HAP-1 (cell line): Measurements from ENCODE around the gene KLHL22.
"Not testable (repeated sequence)": the region's sequence is repeated elsewhere in the genome, so short reads cannot be mapped to it uniquely, and the experiment has no call there.

ENCODE experiments used
- DNase-seq, 2 experiments: peaks; one replicate each; pipeline ENCODE4 v3.0.0-alpha.2; 2016 to 2020; ENCODE audit warnings: low spot score in 2 of 2
- H3K27me3 ChIP-seq: fragments of 250-450 bp; sonication (Bioruptor Pico); 2 replicates; pipeline ENCODE4 v1.5.1; 2020; ENCODE audit warnings: low read depth, mild to moderate bottlenecking, moderate library complexity
- H3K36me3 ChIP-seq: fragments of 250-450 bp; sonication (Bioruptor Pico); replicated peaks from 2 replicates; pipeline ENCODE4 v1.5.1; 2020; ENCODE audit warnings: mild to moderate bottlenecking
- H3K4me1 ChIP-seq: fragments of 250-450 bp; sonication (Bioruptor Pico); 2 replicates; pipeline ENCODE4 v1.5.1; 2020; ENCODE audit warnings: mild to moderate bottlenecking
- H3K4me3 ChIP-seq: fragments of 250-450 bp; sonication (Bioruptor Pico); 2 replicates; pipeline ENCODE4 v1.5.1; 2020; ENCODE audit warnings: mild to moderate bottlenecking, moderate library complexity
- H3K9me3 ChIP-seq: fragments of 250-450 bp; sonication (Bioruptor Pico); 2 replicates; pipeline ENCODE4 v1.5.1; 2020; ENCODE audit warnings: mild to moderate bottlenecking, moderate library complexity
- in situ Hi-C: fragments of 300-500 bp; cut with MboI; formaldehyde crosslinking; loops from 3 replicates; pipeline ENCODE4 v1.14.3; 2020; ENCODE audit warnings: low sequenced_read_pairs, inconsistent platforms, mixed read lengths

KLHL22 gene

DNA sequence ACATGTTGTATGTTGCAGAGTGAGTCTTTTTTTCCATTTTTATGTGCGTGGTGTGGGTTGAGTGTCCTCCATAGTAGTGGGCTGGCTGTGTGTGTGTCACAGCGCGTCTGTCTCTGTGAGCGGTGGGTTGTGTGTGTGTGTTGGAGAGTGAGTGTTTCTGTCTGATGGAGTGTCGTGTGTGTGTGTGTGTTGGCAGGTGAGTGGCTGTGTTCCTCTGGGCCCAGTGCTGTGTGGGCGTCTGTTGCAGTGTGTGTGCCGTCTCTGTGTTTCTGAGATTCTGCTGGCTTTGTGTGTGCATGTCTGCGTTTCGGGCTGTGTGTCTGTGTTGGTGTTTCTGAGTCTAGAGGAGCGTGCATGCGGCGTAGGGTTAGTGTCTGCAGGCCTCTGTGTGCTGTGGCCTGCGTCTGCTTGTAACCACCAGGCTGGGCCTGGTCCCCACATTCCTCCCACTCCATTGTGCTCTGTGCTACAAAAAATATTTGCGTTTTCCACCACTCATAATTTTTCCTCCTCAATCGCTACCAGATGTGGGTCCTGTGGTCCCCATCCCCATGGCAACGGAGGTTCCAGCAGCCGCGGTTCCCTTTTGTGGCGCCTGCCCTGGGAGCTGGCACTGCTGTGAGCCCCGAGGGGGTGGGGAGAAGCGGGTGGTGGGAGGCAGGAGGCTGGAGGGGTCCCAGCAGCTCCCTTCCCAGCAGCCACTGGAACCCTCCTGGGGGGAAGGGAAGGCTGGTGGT is 73.2 kb downstream of the KLHL22 start:
- Histone ChIP-seq H3K36me3 (peaks cover 7% of the 10 kb centered on the region), H3K27me3 (no peaks in the 10 kb centered on the region), H3K4me3 (no peak overlapping the region), H3K4me1 (0 out of 2 replicates have a peak, but pooled peaks cover 4% of the 10 kb centered on the region), H3K9me3 (no peaks in the 10 kb centered on the region)
- no peak for DNase-seq
- in situ Hi-C loops, result no loop called here

DNA sequence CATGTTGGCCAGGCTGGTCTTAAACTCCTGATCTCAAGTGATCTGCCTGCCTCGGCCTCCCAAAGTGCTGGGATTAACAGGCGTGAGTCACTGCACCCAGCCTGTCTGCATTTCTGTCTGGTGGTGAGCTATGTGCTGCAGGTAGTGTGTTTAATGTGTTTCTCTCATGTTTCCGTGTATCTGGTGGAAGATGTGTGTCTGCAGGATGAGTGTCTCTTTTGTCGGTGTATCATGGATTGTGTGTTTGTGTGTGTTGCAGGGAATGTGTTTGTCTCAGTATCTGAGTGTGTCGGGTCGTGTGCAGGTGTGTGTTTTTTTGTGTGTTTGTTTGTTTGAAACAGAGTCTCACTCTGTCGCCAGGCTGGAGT is 74.1 kb downstream of the KLHL22 start:
- H3K36me3 ChIP-seq, result peaks cover 2% of the 10 kb centered on the region; the same call in 1 of the 2 replicates
- in situ Hi-C loops, result no loop called here
- H3K9me3 ChIP-seq, result no peaks in the 10 kb centered on the region
- no peak for DNase-seq
- H3K27me3 ChIP-seq, result no peaks in the 10 kb centered on the region
- H3K4me1 ChIP-seq, result 0 out of 2 replicates have a peak, but pooled peaks cover 4% of the 10 kb centered on the region
- no peak overlapping the region for H3K4me3 ChIP-seq

DNA sequence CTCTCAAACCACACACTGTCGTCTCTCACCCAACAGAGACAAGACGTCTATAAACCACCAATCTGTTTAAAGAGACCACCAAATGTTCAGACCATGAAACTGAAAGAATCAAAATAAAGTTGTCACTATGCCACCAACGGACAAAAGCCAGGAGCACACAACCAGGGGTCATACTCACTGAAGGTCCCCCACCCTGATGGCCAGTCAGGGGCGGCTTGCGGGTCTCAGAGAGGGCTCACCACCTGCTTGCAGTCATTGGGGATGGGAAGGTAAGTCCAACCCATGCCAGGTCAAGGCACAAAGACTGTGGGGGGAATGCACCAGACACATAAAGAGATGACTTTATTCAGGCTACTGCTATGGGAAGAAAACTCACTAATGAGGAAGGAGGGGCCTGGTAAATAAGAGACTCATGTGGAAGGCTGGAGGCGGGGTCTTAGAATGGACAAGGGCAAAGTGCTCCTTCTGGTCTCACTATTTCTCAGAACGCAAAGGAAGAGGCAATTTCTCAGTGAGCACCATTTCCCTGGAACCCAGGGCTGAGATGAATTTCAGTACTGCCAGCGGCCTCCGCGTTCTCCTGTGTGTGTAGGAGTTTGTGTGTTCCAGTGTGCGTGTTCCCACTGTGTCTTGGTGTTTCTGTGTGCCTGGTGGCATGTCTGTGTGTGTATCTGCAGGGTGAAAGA is 75.3 kb downstream of the KLHL22 start:
- Histone ChIP-seq H3K4me3 (no peak overlapping the region), H3K36me3 (0 out of 2 replicates have a peak, but pooled peaks cover 2% of the 10 kb centered on the region), H3K27me3 (no peaks in the 10 kb centered on the region), H3K4me1 (0 out of 2 replicates have a peak, but pooled peaks cover 4% of the 10 kb centered on the region), H3K9me3 (no peaks in the 10 kb centered on the region)
- in situ Hi-C loops, result no loop called here
- DNase-seq, result no peak

DNA sequence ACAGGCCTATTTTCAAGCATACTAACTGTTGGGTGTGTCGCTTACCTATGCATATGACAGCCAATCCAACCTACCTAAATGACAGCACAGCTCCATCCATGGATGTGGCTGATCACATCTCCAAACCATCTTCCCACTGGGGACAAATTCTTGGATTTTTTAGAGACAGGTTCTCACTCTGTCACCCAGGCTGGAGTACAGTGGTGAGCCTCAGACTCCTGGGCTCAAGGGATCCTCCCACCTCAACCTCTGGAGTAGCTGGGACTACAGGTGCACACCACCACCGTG is 76.0 kb downstream of the KLHL22 start:
- H3K9me3 ChIP-seq, result no peaks in the 10 kb centered on the region
- in situ Hi-C loops, result no loop called here
- no peak for DNase-seq

DNA sequence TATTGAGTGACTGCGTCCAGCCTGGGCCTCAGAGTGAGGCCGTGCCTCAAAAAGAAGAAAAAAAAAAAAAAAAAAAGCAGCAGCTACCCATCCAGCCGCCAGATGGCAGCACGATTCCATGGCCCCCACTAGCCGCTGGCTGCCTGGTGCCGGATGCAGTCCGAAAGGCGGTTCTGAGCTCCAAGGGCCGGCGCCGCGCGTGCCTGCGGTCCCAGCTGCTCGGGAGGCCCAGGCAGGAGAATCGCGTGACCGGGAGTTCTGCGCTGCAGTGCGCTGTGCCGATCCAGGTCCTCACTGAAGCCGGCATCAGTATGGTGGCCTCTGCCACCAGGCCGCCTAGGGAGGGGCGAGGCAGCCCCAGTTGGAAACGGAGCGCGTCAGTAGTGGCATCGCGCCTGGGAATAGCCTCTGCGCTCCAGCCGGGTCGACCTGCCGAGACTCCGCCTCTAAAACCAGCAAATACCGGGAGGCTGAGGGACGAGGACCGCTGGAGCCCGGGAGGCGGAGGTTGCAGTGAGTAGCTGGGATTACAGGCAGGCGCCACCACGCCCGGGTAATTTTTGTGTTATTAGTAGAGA is 77.3 kb downstream of the KLHL22 start:
- peak; percentile 58 to 84 for DNase-seq
- H3K4me3 ChIP-seq, result peak overlapping the region; percentile 37
- H3K4me1 ChIP-seq, result 0 out of 2 replicates have a peak, but pooled peaks cover 4% of the 10 kb centered on the region
- no peaks in the 10 kb centered on the region for H3K27me3 ChIP-seq
- H3K9me3 ChIP-seq, result no peaks in the 10 kb centered on the region
- in situ Hi-C loops, result no loop called here
- no peaks in the 10 kb centered on the region for H3K36me3 ChIP-seq

More for the DNA sequence above, 76.0 kb downstream of the KLHL22 start:
- Histone ChIP-seq H3K36me3 (no peaks in the 10 kb centered on the region), H3K4me3 (no peak overlapping the region), H3K4me1 (0 out of 2 replicates have a peak, but pooled peaks cover 4% of the 10 kb centered on the region), H3K27me3 (no peaks in the 10 kb centered on the region)

DNA sequence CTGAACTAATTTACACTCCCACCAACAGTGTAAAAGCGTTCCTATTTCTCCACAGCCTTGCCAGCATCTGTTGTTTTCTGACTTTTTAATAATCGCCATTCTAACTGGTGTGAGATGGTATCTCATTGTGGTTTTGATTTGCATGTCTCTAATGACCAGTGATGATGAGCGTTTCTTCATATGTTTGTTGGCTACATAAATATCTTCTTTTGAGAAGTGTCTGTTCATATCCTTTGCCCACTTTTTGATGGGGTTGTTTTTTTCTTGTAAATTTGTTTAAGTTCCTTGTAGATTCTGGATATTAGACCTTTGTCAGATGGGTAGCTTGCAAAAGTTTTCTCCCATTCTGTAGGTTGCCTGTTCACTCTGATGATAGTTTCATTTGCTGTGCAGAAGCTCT is 79.9 kb downstream of the KLHL22 start:
- H3K36me3 ChIP-seq, in situ Hi-C loops, H3K27me3 ChIP-seq, H3K4me1 ChIP-seq, H3K4me3 ChIP-seq, H3K9me3 ChIP-seq, DNase-seq: not testable (repeated sequence)

DNA sequence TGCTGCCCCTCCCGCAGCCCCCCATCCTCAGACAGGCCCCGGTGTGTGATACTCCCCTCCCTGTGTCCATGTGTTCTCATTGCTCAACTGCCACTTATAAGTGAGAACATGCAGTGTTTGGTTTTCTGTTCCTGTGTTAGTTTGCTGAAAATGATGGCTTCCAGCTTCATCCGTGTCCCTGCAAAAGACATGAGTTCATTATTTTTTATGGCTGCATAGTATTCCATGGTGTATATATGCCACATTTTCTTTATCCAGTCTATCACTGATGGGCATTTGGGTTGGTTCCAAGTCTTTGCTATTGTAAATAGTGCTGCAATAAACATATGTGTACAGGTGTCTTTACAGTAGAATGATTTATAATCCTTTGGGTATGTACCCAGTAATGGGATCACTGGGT is 80.4 kb downstream of the KLHL22 start:
- DNase-seq, H3K4me3 ChIP-seq, H3K27me3 ChIP-seq, in situ Hi-C loops, H3K4me1 ChIP-seq, H3K9me3 ChIP-seq, H3K36me3 ChIP-seq: not testable (repeated sequence)

DNA sequence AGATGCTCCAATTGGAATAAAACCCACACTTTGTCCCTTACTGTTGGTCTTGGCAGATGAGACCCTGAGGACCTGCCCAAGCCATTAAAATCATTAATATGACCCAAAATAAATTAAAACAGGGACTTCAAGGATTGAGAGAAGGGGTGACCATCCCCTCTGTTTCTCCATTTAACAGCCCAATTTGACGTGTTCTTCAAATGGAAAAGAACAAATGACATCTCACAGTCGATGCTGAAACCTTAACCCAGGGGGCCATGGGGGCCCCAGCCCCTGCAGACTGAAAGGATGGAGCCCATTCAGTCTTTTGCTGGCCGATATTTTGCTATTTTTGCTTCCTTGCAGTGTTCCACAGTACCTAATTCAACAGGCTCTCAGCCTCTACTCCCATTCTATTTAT is 81.1 kb downstream of the KLHL22 start:
- Histone ChIP-seq H3K4me1 (0 out of 2 replicates have a peak, but pooled peaks cover 4% of the 10 kb centered on the region), H3K27me3 (no peaks in the 10 kb centered on the region), H3K9me3 (no peaks in the 10 kb centered on the region), H3K4me3 (no peak overlapping the region), H3K36me3 (no peaks in the 10 kb centered on the region)
- in situ Hi-C loops, result no loop called here
- no peak for DNase-seq

DNA sequence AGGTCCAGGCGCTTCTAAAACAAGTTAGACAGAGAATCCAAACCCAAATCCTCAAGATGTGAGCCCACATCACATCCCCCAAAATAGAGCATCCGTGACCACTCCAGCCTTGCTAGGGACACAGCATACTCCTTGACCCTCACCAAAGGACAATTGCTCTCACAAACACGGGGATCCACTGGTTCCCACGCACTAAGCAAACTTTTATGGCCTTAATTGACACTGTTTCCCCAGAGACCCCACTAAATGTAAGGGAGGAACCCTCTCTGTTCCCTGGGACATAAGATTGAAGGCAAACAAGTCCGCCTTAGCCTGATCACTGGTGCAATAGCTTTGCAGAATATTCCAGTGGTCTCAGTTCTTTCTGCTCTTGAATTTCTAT is 81.5 kb downstream of the KLHL22 start:
- no peaks in the 10 kb centered on the region for H3K27me3 ChIP-seq
- no peaks in the 10 kb centered on the region for H3K9me3 ChIP-seq
- H3K4me1 ChIP-seq, result 0 out of 2 replicates have a peak, but pooled peaks cover 4% of the 10 kb centered on the region
- H3K4me3 ChIP-seq, result no peak overlapping the region
- in situ Hi-C loops, result no loop called here
- DNase-seq, result no peak
- H3K36me3 ChIP-seq, result no peaks in the 10 kb centered on the region

DNA sequence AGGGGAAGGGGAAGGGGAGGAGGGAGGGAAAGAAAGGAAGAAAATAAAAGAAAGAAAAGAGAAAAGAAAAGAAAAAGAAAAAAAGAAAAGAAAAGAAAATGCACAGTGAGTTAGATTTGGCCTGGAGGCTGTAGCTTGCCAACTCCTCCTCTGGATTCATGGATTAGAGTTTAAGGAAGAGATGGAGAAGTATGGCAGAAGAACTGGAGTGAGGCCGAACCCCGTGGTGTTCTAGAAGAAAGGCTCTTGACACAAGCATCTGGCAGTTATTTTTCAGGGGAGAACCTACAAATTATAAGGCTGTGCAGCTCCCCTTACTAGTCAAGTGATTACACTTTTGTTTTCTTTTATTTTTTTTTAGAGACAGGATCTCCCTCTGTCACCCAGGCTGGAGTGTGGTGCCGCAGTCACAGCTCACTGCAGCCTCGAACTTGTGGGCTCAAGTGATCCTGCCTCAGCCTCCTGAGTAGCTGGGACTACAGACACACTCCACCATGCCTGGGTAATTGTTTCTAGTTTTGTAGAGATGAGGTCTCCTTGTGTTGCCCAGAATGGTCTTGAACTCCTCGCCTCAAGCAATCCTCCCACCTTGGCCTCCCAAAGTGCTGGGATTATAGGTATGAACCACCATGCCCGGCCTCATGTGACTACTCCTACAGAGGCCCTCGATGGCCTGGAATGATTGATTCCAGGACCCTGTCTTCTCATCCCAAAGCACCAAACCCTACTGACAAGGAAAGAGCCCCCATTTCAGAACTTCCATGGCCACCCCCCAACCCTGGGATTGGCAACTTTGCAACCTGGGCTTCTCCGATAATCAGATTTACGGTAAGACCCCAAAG is 82.2 kb downstream of the KLHL22 start:
- Histone ChIP-seq H3K9me3 (no peaks in the 10 kb centered on the region), H3K27me3 (no peaks in the 10 kb centered on the region), H3K4me3 (no peak overlapping the region), H3K4me1 (0 out of 2 replicates have a peak, but pooled peaks cover 2% of the 10 kb centered on the region), H3K36me3 (no peaks in the 10 kb centered on the region)
- in situ Hi-C loops, result no loop called here
- DNase-seq, result no peak

DNA sequence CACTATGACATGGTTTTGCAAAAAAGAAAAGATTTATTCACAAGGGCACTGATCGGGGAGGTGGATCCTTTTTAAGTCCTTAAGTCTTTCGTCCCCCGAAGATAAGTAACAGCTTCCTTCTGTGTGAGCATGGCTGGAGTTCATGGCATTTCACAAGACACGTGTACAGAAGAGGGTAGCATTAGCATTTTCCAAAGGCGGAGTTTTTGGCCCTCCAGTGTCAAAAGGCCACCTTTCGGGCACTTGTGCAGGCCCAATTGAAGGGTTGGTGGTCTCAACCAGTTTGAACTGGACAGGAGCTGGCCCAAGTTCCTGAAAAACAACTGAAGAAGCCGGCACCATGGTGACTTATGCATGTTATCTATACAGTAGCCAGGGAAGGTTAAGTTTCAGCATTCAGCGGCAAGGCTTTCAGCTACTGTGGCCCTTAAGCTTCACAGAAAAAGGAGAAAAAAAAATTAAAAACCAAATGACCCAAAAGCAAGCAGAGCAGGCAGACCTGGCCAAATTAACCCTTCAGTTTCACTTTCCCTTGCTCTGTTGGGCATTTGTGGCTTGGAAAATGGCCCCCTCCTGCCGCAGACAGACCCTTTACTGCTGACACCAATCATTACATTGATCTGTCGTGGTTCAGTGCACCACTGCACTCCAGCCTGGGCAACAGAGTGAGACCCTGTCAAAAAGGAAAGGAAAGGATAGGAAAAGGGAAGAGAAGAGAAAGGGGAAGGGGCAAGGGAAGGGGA is 83.0 kb downstream of the KLHL22 start:
- no peaks in the 10 kb centered on the region for H3K4me1 ChIP-seq
- no peaks in the 10 kb centered on the region for H3K27me3 ChIP-seq
- DNase-seq, result no peak
- H3K9me3 ChIP-seq, result no peaks in the 10 kb centered on the region
- in situ Hi-C loops, result no loop called here
- no peak overlapping the region for H3K4me3 ChIP-seq
- H3K36me3 ChIP-seq, result no peaks in the 10 kb centered on the region

DNA sequence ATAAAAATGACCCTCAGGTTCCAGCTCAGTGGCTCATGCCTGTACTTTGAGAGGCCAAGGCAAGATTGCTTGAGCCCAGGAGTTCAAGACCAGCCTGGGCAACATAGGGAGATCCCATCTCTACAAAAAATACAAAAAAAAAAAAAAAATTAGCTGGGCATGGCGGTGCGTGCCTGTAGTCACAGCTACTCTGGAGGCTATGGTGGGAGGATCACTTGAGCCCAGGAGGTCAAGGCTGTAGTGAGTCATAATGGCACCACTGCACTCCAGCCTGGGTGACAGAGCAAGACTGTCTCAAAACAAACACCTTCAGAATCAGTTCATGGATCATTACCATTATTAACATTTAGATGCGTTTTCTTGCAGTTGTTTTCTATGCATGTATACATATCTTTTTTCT is 86.2 kb downstream of the KLHL22 start:
- H3K4me1 ChIP-seq, H3K9me3 ChIP-seq, H3K4me3 ChIP-seq, in situ Hi-C loops, H3K27me3 ChIP-seq, H3K36me3 ChIP-seq: not testable (repeated sequence)
- peak in 1 of 2 experiments; percentile 2 for DNase-seq

DNA sequence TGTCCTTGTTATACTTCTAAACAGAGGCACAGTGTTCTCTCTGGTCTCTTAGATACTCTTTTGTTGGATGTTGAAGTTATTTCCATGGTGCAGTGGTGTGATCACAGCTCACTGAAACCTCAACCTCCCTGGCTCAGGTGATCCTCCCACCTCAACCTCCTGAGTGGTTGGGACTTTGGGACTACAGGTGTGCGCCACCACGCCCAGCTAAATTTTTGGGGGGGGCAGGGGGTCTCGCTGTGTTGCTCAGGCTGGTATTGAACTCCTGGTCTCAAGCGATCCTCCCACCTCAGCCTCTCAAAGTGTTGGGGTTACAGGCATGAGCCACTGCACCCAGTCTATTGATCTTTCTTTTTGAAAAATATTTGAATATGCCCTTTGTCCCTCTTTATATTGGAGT is 86.7 kb downstream of the KLHL22 start:
- DNase-seq, result no peak
- Histone ChIP-seq H3K36me3 (peaks cover 8% of the 10 kb centered on the region), H3K27me3 (no peaks in the 10 kb centered on the region), H3K9me3 (no peaks in the 10 kb centered on the region), H3K4me1 (no peaks in the 10 kb centered on the region), H3K4me3 (no peak overlapping the region)
- in situ Hi-C loops, result no loop called here
